Measurements from ENCODE around the gene CHRNA1. TPM values are rescaled to one million over a fixed set of nuclear protein-coding genes. Genes with fewer than 3 reads are reported as not detected.

CHRNA1 gene
- total and polyA plus RNA-seq, 4 donors = not detected

DNA sequence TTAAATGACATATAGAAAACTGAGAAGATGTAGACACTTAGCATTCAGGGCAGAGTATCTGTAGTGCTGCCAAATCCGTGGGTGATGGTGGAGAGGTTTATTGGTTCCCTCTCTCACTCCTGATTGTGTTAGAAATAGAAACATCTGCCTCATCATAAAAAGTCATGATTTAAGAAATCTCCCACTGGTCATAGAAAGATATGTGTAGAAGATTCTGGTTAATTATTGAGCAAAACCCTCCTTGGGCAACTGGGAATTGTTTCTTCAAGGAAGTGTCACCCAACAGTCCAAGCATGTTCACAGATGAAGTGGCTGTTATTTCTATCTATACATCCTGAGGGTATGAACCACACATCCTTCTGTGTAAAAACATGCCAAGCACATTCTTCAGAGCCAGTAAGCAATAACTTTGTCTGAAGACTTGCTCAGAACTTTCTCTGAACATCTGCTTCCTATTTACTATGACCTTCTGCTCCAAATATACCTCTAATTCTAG, 33.6 kb upstream of the CHRNA1 start:
- 82% methylated on average over 1 of the region's 1 CpG for WGBS
- H3K4me1 ChIP-seq (ENCODE audit: control insufficient read depth in 4 of 4, insufficient read depth in 4 of 4, low read length in 3 of 4) = no peaks in the 10 kb centered on the region
- no peak for DNase-seq (ENCODE audit: low spot score)
- TF ChIP-seq NR2F2 (IDR thresholded peaks at IDR 0.05) (no peak), HNF4G (IDR thresholded peaks at IDR 0.05) (no peak), FOXA2 (IDR thresholded peaks at IDR 0.05) (no peak), YY1 (IDR thresholded peaks at IDR 0.05) (no peak), RAD21 (IDR thresholded peaks at IDR 0.05) (no peak), SP1 (IDR thresholded peaks at IDR 0.05) (no peak), JUND (IDR thresholded peaks at IDR 0.05) (no peak), FOXA1 (IDR thresholded peaks at IDR 0.05) (no peak)
- TF ChIP-seq, protein P1, sequence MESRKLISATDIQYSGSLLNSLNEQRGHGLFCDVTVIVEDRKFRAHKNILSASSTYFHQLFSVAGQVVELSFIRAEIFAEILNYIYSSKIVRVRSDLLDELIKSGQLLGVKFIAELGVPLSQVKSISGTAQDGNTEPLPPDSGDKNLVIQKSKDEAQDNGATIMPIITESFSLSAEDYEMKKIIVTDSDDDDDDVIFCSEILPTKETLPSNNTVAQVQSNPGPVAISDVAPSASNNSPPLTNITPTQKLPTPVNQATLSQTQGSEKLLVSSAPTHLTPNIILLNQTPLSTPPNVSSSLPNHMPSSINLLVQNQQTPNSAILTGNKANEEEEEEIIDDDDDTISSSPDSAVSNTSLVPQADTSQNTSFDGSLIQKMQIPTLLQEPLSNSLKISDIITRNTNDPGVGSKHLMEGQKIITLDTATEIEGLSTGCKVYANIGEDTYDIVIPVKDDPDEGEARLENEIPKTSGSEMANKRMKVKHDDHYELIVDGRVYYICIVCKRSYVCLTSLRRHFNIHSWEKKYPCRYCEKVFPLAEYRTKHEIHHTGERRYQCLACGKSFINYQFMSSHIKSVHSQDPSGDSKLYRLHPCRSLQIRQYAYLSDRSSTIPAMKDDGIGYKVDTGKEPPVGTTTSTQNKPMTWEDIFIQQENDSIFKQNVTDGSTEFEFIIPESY (IDR thresholded peaks at IDR 0.05) = no peak
- TF ChIP-seq, protein P2, sequence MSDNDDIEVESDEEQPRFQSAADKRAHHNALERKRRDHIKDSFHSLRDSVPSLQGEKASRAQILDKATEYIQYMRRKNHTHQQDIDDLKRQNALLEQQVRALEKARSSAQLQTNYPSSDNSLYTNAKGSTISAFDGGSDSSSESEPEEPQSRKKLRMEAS (IDR thresholded peaks at IDR 0.05) = no peak
- TF ChIP-seq, protein P3, sequence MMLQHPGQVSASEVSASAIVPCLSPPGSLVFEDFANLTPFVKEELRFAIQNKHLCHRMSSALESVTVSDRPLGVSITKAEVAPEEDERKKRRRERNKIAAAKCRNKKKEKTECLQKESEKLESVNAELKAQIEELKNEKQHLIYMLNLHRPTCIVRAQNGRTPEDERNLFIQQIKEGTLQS (IDR thresholded peaks at IDR 0.05) = no peak
- H3K36me3 ChIP-seq (ENCODE audit: control insufficient read depth in 4 of 4, insufficient read depth in 3 of 4, low read depth in 1 of 4, low read length in 3 of 4) = no peaks in the 10 kb centered on the region
- H3K9me3 ChIP-seq (ENCODE audit: control insufficient read depth in 4 of 4, low read length in 3 of 4) = no peaks in the 10 kb centered on the region
- no peak overlapping the region for H3K27ac ChIP-seq (ENCODE audit: low read depth in 1 of 2, low read length in 2 of 2)
- H3K4me3 ChIP-seq (ENCODE audit: low read depth in 1 of 3, low read length in 3 of 3) = no peak overlapping the region
- peaks cover 0 to 2% (median 0%) of the 10 kb centered on the region in 4 donors for H3K27me3 ChIP-seq (ENCODE audit: control insufficient read depth in 4 of 4, insufficient read depth in 4 of 4, low read length in 3 of 4)
- H3K9ac ChIP-seq (ENCODE audit: low read depth in 1 of 2, low read length in 2 of 2) = no peak overlapping the region

DNA sequence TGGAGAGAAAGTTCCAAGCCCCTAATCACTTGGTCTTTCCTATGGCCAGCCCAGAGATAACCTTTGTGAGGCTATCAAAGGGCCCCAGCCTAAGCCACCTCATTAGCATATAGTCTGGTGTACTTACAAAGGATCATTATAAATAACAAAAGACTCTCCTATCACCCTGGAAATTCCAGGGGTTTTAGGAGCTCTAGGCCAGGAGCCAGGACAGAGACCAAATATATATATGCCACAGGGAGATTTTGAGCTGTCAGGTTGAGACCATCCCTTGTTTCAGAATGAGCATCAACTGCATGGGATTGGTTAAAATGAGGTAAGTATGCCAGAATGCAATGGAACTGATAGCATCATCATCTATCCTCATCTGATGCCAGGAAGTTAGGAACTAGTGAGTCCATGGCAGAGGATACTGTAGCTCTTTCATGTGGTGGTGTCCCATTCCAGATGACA, 32.1 kb upstream of the CHRNA1 start:
- Histone ChIP-seq H3K27ac (ENCODE audit: low read depth in 1 of 2, low read length in 2 of 2) (no peak overlapping the region), H3K9me3 (ENCODE audit: control insufficient read depth in 4 of 4, low read length in 3 of 4) (no peaks in the 10 kb centered on the region), H3K4me3 (ENCODE audit: low read depth in 1 of 3, low read length in 3 of 3) (no peak overlapping the region), H3K27me3 (ENCODE audit: control insufficient read depth in 4 of 4, insufficient read depth in 4 of 4, low read length in 3 of 4) (peaks cover 0 to 2% (median 0%) of the 10 kb centered on the region in 4 donors), H3K4me1 (ENCODE audit: control insufficient read depth in 4 of 4, insufficient read depth in 4 of 4, low read length in 3 of 4) (no peaks in the 10 kb centered on the region), H3K36me3 (ENCODE audit: control insufficient read depth in 4 of 4, insufficient read depth in 3 of 4, low read depth in 1 of 4, low read length in 3 of 4) (no peaks in the 10 kb centered on the region), H3K9ac (ENCODE audit: low read depth in 1 of 2, low read length in 2 of 2) (no peak overlapping the region)
- TF ChIP-seq RAD21 (IDR thresholded peaks at IDR 0.05) = no peak
- TF ChIP-seq, protein P2 (IDR thresholded peaks at IDR 0.05) = no peak
- TF ChIP-seq, protein P4, sequence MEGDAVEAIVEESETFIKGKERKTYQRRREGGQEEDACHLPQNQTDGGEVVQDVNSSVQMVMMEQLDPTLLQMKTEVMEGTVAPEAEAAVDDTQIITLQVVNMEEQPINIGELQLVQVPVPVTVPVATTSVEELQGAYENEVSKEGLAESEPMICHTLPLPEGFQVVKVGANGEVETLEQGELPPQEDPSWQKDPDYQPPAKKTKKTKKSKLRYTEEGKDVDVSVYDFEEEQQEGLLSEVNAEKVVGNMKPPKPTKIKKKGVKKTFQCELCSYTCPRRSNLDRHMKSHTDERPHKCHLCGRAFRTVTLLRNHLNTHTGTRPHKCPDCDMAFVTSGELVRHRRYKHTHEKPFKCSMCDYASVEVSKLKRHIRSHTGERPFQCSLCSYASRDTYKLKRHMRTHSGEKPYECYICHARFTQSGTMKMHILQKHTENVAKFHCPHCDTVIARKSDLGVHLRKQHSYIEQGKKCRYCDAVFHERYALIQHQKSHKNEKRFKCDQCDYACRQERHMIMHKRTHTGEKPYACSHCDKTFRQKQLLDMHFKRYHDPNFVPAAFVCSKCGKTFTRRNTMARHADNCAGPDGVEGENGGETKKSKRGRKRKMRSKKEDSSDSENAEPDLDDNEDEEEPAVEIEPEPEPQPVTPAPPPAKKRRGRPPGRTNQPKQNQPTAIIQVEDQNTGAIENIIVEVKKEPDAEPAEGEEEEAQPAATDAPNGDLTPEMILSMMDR (IDR thresholded peaks at IDR 0.05; ENCODE audit: low read depth, low read length, missing input control) = no peak
- no peak for TF ChIP-seq YY1 (IDR thresholded peaks at IDR 0.05)
- TF ChIP-seq HNF4G (IDR thresholded peaks at IDR 0.05) = no peak
- no peak for TF ChIP-seq TAF1 (conservative IDR thresholded peaks at IDR 0.05)
- no peak for TF ChIP-seq FOXA1 (IDR thresholded peaks at IDR 0.05)
- TF ChIP-seq, protein P1 (IDR thresholded peaks at IDR 0.05) = no peak
- no peak for TF ChIP-seq RXRA (IDR thresholded peaks at IDR 0.05)
- no peak for TF ChIP-seq SP1 (IDR thresholded peaks at IDR 0.05)
- no peak for TF ChIP-seq GABPA (IDR thresholded peaks at IDR 0.05 in 1 of 2, conservative IDR thresholded peaks at IDR 0.05 in 1 of 2)
- TF ChIP-seq, protein P3 (IDR thresholded peaks at IDR 0.05) = no peak
- no peak for TF ChIP-seq NR2F2 (IDR thresholded peaks at IDR 0.05)
- TF ChIP-seq, protein P5, sequence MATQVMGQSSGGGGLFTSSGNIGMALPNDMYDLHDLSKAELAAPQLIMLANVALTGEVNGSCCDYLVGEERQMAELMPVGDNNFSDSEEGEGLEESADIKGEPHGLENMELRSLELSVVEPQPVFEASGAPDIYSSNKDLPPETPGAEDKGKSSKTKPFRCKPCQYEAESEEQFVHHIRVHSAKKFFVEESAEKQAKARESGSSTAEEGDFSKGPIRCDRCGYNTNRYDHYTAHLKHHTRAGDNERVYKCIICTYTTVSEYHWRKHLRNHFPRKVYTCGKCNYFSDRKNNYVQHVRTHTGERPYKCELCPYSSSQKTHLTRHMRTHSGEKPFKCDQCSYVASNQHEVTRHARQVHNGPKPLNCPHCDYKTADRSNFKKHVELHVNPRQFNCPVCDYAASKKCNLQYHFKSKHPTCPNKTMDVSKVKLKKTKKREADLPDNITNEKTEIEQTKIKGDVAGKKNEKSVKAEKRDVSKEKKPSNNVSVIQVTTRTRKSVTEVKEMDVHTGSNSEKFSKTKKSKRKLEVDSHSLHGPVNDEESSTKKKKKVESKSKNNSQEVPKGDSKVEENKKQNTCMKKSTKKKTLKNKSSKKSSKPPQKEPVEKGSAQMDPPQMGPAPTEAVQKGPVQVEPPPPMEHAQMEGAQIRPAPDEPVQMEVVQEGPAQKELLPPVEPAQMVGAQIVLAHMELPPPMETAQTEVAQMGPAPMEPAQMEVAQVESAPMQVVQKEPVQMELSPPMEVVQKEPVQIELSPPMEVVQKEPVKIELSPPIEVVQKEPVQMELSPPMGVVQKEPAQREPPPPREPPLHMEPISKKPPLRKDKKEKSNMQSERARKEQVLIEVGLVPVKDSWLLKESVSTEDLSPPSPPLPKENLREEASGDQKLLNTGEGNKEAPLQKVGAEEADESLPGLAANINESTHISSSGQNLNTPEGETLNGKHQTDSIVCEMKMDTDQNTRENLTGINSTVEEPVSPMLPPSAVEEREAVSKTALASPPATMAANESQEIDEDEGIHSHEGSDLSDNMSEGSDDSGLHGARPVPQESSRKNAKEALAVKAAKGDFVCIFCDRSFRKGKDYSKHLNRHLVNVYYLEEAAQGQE (IDR thresholded peaks at IDR 0.05) = no peak
- no peak for TF ChIP-seq HNF4A (conservative IDR thresholded peaks at IDR 0.05)
- no peak for TF ChIP-seq FOXA2 (IDR thresholded peaks at IDR 0.05)
- no peak for DNase-seq (ENCODE audit: low spot score)
